ENCODE data around the gene HMOX1.

HMOX1 gene

DNA sequence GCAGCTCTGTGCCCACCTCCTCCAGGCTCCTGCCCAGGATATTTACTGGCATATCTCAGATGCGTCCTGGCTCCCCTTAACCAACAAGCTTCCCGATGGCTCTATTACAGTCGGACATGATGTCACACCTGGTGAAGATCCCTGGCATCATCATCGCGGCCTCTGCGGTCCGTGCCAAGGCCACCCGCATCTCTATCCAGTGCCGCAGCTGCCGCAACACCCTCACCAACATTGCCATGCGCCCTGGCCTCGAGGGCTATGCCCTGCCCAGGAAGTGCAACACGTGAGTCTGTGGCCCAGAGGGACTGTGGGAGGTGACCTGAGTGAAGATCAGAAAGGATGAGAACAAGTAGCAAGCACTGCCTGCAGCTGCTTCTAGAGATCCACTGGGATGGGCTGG is 25.5 kb downstream of the HMOX1 start:
- no peak for DNase-seq (ENCODE audit: low read depth)

DNA sequence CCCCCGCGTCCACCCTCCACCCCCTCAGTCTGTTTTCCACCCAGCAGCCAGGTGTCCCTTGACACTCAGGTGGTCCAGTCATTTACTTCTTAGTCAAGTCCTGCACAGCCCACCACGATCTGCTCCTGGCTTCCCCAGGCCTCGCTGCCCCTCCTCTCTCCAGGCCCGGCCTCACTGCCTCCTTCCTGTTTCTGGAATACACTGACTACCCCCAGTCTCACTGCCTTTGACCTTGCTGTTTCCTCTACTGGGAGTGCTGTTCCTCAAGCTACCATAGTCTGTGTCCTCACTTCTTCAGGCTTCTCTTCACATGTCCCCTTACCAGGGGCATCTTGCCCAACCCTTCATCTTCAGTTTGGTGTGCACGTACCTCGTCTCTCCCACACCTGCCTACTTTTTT is 26.5 kb downstream of the HMOX1 start:
- no peak for DNase-seq (ENCODE audit: low read depth)

DNA sequence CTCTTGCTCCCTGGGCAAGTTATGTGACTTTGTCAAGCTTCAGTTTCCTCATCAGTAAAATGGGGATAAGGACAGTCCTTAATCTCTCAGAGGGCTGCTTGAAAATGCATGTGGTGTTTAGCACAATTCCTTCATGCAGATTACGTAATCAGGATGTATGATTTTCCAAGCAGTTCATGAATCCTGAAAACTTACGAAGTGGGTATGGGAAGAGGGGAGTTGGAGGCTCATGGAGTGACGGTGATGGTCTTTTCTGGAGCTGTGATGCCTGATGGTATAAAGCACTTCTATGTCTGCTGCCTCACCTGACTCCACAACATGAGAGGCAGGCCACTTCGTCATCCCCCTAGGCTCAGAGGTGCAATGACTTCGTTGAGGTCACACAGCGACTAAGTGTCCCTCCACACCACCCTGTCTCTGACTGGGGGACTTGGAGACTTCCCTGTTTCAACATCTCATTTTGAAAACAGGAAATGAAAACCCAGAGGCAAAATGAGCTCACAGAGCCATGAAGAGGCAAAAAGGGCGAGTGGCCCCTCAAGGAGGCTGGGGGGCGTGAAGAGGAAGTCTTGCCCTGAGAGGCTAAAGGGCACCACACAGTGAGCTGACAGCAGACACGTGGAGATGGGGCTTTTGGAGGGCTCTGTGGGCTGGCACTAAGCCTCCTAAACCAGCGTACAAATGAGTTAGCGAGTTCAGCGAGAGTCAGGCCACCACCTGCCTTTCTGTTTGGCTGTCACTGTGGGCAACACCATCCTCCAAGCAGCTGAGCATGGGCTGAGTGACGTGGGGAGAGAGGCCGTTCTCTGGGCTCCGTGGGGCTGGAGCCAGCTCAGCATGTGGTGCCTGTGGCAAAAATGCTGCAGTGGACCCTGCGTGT is 29.1 kb downstream of the HMOX1 start:
- no peak for DNase-seq (ENCODE audit: low read depth)

DNA sequence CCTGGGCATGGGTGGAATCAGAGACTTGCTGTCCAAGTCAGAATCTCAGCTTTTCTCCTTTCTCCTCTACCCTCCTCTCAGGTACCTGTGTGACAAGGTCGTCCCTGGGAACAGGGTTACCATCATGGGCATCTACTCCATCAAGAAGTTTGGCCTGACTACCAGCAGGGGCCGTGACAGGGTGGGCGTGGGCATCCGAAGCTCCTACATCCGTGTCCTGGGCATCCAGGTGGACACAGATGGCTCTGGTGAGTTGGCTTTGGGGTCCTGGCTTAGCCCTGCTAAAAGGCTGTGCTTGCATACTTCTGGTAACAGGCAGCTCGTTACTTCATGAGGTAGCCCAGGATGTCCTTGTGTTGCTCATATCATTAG is 29.8 kb downstream of the HMOX1 start:
- DNase-seq (ENCODE audit: low read depth): no peak

DNA sequence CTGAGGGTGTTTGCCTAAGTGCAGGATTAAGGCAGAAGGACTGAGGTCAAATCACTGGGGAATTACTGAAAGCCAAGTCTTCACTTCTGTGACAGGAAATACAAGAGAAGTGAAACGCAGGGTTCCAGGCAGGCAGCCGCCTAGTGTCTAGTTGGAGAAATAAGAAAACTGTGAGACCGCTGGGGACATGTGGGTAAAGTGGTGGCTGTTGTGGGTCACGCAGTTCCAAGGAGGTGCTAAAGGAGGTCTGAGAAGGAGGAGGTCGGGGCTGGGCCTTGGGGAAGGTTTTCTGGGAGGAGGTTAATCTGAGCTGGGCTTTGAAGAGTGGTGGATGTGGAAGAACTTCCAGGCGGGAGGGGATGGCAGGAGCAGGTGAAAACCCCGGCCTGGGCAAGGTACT is 30.2 kb downstream of the HMOX1 start:
- no peak for DNase-seq (ENCODE audit: low read depth)

DNA sequence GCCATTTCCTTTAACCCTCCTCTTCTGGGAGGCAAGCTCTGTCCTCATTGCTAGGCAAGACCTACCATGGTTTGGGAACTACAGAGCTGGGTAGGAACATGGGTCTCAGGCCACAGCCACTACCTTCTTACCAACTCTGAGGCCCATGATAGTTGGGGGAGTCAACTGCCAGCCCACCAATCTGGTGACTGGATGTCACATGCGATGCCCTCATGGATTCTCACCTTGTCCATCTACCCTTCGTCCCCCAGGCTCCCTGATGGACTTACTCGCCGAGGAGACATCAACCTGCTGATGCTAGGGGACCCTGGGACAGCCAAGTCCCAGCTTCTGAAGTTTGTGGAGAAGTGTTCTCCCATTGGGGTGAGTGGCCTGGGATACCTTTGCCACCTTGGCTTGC is 32.7 kb downstream of the HMOX1 start:
- DNase-seq (ENCODE audit: low read depth): no peak

DNA sequence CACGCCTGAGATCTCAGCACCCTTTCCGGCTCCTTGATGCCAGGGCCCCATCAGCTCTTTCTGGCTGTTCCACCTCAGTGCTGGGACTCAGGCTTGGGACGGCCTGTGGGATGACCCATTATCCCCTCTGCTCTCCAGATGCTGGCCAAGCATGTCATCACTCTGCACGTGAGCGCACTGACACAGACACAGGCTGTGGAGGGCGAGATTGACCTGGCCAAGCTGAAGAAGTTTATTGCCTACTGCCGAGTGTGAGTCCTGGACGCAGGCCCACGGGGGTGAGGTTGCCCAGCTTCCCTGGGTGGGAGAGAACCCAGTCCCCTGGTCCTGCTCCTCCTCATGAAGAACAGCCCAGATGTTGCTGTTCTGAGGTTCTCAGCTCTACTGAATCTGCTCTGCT is 36.7 kb downstream of the HMOX1 start:
- no peak for DNase-seq (ENCODE audit: low read depth)

DNA sequence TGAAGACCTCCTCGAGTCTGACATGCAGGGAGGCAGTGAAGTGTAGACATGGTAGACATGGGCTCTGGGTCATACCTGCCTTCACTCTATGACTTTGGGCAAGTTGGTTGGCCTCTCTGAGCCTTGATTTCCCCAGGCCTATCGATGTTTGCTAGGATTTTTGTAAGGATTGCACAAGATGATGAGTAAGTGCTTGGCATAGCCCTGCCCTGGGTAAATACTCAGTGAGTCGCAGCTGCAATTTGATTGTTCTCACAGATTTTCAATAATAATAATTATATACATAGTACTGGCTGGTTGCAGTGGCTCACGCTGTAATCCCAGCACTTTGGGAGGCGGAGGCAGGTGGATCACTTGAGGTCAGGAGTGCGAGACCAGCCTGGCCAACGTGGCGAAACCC is 37.2 kb downstream of the HMOX1 start:
- no peak for DNase-seq (ENCODE audit: low read depth)

DNA sequence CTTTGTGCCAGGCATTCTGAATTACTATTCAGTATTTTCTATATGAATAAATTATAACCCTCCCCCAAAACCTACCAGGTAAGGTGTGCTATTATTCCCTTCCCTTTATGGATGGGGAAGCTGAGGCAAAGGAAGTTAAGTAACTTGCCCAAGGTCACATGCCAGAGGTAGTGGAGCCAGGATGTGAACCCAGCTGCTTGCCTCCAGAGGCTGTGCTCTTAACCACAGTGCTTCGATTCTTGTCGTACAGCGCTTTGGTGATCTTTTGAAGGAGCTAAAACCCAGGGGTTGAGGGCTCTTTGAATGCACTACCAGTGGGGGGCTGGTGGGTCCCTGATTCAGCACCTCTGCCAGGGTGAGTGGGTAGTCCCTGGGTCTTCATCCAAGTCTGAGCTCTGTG is 37.8 kb downstream of the HMOX1 start:
- DNase-seq (ENCODE audit: low read depth): no peak

DNA sequence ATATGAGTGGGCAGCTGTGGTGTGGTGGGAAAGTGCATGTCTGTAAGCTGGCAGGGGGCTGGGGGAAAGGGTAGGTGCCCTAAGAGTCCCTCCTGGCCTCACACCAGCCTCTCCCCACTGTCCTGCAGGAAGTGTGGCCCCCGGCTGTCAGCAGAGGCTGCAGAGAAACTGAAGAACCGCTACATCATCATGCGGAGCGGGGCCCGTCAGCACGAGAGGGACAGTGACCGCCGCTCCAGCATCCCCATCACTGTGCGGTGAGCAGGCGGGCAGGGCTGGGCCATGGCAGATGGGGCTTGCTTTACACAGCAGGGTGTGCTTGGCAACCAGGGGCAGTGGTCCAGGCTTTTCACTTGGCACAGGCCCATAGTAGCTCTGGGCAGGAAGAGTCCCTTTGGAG is 38.9 kb downstream of the HMOX1 start:
- no peak for DNase-seq (ENCODE audit: low read depth)

DNA sequence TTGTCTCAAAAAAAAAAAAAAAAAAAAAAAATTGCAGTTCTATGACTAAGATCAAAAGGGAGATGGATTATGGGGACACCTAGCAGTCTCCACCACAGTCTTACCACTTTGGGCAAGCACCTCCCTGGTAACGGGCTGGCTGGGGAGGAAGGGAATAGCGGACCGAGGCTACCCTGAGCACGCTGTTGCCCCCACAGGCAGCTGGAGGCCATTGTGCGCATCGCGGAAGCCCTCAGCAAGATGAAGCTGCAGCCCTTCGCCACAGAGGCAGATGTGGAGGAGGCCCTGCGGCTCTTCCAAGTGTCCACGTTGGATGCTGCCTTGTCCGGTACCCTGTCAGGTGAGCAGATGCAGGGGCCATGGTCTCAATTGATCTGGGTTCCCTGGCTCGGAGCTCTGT is 40.2 kb downstream of the HMOX1 start:
- DNase-seq (ENCODE audit: low read depth): no peak

DNA sequence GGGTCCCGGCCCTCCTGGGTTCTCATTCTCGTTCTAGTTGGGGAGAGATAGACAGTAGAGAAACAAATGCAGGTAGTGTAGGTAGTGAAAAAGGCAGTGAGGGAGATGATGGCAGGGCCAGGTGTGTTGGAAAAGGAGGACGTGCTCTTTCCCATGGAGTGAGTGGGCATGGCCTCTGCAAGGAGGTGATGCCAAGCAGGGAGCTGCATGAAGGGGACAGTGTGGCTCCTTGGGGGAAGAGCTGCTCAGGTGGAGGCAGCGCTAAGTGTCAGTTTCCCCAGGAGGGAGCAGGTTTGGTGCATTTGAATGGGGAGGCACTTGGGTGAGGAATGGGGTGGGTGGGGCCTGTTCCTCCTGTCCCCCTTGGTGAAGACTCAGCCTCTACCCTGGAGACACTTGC is 41.2 kb downstream of the HMOX1 start:
- DNase-seq (ENCODE audit: low read depth): no peak

DNA sequence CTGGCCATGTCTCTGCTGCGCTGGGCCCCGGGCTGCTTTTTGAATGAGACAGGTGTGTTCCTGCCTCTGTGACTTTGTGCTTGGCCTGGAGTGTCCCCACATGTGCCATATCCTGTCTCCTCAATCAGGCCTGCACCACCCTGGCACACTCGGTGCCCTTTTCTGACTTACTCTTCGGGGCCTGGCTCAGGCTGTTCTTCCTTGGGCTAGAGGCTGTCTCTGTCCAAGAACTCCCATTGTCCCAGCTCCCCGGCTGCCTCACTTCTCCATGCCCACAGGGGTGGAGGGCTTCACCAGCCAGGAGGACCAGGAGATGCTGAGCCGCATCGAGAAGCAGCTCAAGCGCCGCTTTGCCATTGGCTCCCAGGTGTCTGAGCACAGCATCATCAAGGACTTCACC is 42.0 kb downstream of the HMOX1 start:
- DNase-seq (ENCODE audit: low read depth): no peak

DNA sequence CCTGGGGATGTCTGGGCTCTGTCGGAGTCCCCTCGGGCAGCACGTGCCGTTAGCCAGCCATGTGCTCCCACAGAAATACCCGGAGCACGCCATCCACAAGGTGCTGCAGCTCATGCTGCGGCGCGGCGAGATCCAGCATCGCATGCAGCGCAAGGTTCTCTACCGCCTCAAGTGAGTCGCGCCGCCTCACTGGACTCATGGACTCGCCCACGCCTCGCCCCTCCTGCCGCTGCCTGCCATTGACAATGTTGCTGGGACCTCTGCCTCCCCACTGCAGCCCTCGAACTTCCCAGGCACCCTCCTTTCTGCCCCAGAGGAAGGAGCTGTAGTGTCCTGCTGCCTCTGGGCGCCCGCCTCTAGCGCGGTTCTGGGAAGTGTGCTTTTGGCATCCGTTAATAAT is 43.2 kb downstream of the HMOX1 start:
- no peak for DNase-seq (ENCODE audit: low read depth)

DNA sequence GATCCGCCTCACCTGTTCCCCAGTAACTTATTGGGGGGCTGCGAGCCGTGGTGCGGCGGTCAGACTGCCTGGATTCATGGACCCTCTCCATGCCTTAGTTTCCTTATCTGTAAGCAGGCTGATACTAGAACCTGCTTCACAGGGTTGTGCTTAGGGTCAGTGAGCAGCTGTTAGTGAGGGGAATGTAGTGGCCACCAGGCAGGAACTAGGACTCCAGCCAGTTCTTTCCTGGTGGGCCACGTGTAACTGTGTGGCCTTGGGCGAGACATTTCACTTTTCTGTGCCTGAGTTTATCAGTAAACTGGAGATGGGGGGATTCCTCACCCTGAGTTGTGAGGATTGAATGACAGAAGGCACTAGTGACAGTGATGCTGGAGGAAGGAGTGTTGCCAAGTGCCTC is 43.9 kb downstream of the HMOX1 start:
- DNase-seq (ENCODE audit: low read depth): no peak

DNA sequence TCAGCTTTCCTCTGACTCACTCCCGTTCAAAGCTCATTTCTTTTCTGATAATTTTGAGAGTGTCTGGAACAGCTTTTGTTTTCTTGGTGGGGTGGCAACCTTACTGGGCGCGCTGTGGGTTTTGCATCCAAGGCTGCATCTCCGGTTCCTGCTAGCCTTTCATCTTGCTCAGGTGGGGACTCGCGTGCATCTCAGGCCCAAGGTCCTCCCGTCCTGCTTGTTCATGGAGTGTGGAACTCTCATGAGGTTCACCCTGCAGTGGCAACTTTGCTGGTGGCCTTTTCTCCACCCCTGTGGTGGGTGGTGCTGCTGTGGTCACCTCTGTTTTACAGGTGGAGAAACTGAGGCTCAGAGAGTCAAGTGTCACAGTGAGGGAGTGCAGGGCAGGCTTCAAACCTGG is 44.6 kb downstream of the HMOX1 start:
- DNase-seq (ENCODE audit: low read depth): no peak

DNA sequence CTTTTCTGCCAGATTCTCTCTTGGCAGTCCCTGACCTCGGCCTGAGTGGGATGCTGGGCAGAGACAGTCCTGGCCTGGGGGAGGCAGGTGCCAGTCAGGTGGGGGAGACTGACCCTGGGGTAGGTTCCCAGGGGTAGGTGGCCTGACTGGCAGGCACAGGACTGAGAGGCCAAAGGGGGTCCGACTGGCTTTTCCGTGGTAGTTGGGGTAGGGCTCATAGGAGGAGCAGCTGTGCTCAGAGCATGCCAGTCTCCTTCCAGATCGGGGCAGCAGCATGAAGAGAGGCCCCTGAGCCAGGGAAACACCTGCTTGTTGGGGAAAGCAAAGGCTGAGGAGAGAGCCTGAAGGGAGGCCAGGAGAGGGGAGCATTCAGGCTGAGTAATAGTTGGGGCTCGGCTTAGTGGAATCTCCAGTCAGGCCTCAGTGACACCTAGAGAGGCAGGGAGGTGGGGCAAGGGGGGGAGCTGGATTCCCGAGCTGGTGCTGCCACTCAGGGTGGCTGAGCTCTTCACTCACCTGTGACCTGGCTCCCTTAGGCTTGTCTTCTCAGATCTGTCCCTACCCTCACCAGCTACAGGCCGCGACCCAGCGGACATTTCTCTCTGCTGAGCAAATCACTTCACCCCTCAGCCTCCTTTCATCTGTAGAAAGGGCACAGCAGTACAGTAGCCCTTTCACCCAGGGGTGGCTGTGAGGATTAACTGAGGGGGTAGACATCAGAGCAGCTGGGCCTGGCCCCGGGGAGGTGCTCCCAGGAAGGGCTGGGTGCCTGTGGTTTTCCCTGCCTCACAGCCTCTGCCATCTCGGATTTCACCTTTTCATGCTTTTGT is 45.3 kb downstream of the HMOX1 start:
- no peak for DNase-seq (ENCODE audit: low read depth)

DNA sequence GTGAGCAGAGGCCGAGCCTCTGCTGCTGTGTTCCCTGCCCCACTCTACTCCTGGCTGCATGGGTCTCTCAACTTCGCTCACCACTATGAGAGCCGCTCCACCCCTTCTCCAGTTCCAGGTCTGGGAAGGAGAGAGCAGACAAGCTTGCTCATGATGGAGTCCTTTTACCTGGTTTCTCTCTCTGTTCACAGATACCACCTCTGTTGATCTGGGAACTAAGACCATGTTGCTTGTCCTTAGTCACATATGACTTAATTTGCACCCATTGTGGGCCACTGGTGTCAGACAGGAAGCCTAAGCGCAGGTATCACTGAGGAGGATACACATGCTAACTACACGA is 45.9 kb downstream of the HMOX1 start:
- no peak for DNase-seq (ENCODE audit: low read depth)

DNA sequence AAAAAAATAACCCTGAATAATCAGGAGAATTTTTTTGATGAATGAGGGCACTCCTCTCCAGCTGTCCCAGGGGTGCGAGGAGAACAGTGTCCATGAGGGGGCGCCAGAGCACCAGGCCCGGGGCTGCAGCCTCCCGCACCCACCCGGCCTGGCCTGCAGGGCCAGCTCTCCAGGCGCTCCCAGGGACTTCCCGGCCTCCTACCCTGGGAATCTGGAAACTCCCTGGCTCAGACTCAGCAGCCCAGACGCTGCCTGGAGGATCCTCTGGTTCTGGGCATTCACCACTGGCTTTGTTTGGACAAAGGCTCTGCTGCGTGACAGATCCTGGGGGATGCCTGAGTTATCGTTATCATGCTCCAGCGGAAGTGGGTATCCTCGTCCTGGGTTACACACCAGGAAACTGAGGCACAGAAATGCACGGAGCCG is 50.0 kb downstream of the HMOX1 start:
- peak; percentile 58 for DNase-seq (ENCODE audit: low read depth)

DNA sequence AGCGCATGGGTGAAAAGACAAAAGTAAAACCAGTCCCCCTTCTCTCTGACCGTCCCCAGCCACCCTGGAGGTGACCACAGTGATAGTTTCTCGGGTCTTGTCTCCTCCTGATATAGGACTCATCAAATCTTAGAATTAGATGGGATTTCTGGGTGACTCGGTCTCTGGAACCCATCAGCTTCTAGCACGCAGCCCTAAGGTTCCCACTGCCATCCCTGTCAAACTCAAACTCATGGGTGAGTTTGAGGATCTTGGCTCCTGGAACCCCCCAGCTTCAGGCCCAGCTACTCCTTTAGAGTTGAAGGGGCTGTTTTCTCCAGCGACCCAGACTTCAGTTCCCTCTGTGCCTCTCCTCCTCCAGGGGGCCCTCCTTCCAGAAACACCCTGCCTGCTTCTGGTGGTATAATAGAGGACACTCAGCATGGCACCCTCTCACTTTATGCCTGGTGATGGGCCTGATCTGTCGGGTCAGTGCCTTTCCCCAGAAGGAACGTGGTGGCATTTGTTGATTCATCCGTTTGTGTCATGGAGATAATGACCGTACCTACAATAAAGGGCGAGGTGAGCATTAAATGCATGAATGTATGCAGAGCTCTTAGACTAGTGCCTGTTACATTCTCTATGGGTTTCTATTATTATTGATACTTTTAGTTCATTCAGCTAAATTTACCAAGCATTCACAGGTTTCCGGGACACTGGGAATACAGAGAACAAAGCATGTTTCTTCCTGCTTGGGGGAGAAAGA is 50.8 kb downstream of the HMOX1 start:
- no peak for DNase-seq (ENCODE audit: low read depth)

DNA sequence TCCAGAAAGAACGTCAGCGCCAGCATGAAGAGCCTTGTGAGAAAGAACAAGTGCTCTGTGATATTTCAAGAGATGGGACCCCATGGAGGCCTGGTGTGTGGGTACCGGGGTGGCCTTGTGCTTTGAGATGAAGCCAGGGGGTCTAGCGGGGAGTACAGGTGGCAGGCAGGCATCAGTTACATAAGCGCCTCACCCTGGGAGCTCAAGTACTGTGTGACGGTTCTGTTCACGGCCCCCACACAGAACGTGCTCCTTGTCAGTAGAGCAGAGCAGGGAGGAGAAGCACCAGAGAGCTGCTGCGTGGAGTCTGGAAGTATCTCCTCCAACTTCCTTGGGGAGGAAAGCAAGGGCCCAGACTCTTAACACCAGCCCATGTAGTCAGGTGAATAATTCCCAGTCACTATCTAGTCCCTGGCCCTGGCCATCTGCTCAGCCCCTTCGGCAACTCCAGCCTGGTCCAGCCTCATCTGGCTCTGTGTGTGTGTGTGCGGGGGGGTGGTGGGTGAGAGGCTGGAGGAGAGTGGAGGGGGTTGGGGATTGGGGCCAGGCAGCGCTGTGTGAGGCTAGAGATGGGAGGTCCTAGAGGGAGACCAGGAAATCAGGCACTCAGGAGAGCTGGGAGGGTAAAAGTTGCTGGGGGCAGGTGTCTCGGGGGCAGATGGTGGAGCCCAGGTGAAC is 51.5 kb downstream of the HMOX1 start:
- no peak for DNase-seq (ENCODE audit: low read depth)

DNA sequence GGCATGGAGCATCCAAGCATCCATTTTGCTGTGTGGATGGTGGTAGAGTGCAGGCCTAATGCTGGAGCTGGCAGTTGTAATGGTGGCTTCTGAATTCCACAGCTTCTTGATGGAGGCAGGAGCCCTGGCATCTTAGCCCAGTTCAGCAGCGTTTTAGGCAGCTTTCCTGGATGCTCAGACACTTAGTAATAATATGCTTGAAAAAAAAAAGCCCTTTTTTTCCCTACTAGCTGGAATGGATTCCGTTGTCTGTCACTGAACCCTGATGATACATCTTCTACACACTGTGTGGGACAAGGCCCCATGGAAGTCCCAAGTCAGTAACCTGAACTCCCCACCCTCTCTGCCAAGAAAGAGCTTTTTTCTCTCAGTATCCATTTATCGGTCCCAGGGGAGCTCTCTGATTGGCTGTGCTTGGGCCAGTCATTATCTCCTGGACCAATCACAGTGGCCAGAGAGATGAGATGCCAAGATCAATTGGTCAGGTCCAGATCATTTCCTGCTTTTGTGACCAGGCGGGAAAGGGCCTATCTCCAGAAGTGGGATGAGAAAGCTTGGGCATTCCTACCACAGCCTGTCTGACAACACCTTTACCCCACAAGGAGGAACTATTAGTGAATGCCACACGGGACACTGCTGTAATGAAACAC is 53.3 kb downstream of the HMOX1 start:
- DNase-seq (ENCODE audit: low read depth): no peak
